Neural crest cell (in vitro differentiated cells): Measurements from ENCODE around the gene TDO2. TPM values are rescaled to one million over a fixed set of nuclear protein-coding genes. Genes with fewer than 3 reads are reported as not detected.

ENCODE experiments used
- DNase-seq: peaks from one replicate; pipeline ENCODE4 v3.0.0; 2021; ENCODE audit warnings: low read depth, mixed read lengths, low spot score
- H3K27ac Mint-ChIP-seq: one replicate; pipeline ENCODE4 v1.8.0; 2021; ENCODE audit warnings: mild to moderate bottlenecking, mixed read lengths; ENCODE audit not compliant: unreplicated experiment
- H3K27me3 Mint-ChIP-seq: 2 replicates; pipeline ENCODE4 v1.8.0; 2021; ENCODE audit warnings: low read depth, mild to moderate bottlenecking, mixed read lengths
- H3K36me3 Mint-ChIP-seq: 2 replicates; pipeline ENCODE4 v1.8.0; 2021; ENCODE audit warnings: low read depth, mild to moderate bottlenecking, mixed read lengths
- H3K4me1 Mint-ChIP-seq: 2 replicates; pipeline ENCODE4 v1.8.0; 2021; ENCODE audit warnings: mixed read lengths
- H3K4me3 Mint-ChIP-seq: one replicate; pipeline ENCODE4 v1.8.0; 2021; ENCODE audit warnings: mild to moderate bottlenecking, mixed read lengths
- H3K9me3 Mint-ChIP-seq: 2 replicates; pipeline ENCODE4 v1.8.0; 2021; ENCODE audit warnings: mixed read lengths
- CTCF ChIP-seq: fragments of 200-600 bp; sonication (generic); conservative IDR thresholded peaks from 2 replicates; pipeline ENCODE4 v1.5.0; 2021; ENCODE audit warnings: antibody characterized with exemption, mild to moderate bottlenecking
- total RNA-seq: library from RNA; stranded (reverse); gene quantifications from 2 replicates; pipeline ENCODE4 v1.2.1, GENCODE V29; 2021

The TDO2 gene
- total RNA-seq, 1 donor from 2014 or later = not detected

- H3K27ac Mint-ChIP-seq = peak overlapping the region; percentile 28
- peaks cover 6% of the 10 kb centered on the region for H3K36me3 Mint-ChIP-seq
- no peaks in the 10 kb centered on the region for H3K27me3 Mint-ChIP-seq
- H3K9me3 Mint-ChIP-seq = peaks cover 9% of the 10 kb centered on the region
- no peak for TF ChIP-seq CTCF
- H3K4me3 Mint-ChIP-seq = no peak overlapping the region
- peaks cover 13% of the 10 kb centered on the region for H3K4me1 Mint-ChIP-seq
- DNase-seq = no peak
Measured at GRCh38 chr4:155899891-155900290, 3.6 kb upstream of the TDO2 start.

GRCh38 chr4:155900381-155900780 lies 3.1 kb upstream of the TDO2 start:
- peaks cover 13% of the 10 kb centered on the region for H3K4me1 Mint-ChIP-seq
- peaks cover 8% of the 10 kb centered on the region for H3K9me3 Mint-ChIP-seq
- DNase-seq = no peak
- no peak overlapping the region for H3K4me3 Mint-ChIP-seq
- H3K36me3 Mint-ChIP-seq = peaks cover 6% of the 10 kb centered on the region
- TF ChIP-seq CTCF = no peak
- no peaks in the 10 kb centered on the region for H3K27me3 Mint-ChIP-seq
- H3K27ac Mint-ChIP-seq = no peak overlapping the region

- Mint-ChIP-seq H3K27me3 (no peaks in the 10 kb centered on the region), H3K36me3 (peaks cover 3% of the 10 kb centered on the region), H3K27ac (no peak overlapping the region), H3K9me3 (peaks cover 6% of the 10 kb centered on the region), H3K4me1 (peaks cover 13% of the 10 kb centered on the region), H3K4me3 (no peak overlapping the region)
- no peak for DNase-seq
- TF ChIP-seq CTCF = no peak
Measured at GRCh38 chr4:155901013-155901412, 2.5 kb upstream of the TDO2 start.

- no peak for TF ChIP-seq CTCF
- Mint-ChIP-seq H3K9me3 (no peaks in the 10 kb centered on the region), H3K27ac (no peak overlapping the region), H3K4me1 (peaks cover 13% of the 10 kb centered on the region), H3K27me3 (no peaks in the 10 kb centered on the region), H3K4me3 (no peak overlapping the region), H3K36me3 (no peaks in the 10 kb centered on the region)
- DNase-seq = no peak
Measured at GRCh38 chr4:155904331-155904730, 835 bp downstream of the TDO2 start.

GRCh38 chr4:155906554-155907247 lies 3.2 kb downstream of the TDO2 start:
- no peak for TF ChIP-seq CTCF
- Mint-ChIP-seq H3K27me3 (no peaks in the 10 kb centered on the region), H3K4me3 (no peak overlapping the region), H3K27ac (no peak overlapping the region), H3K36me3 (no peaks in the 10 kb centered on the region), H3K4me1 (no peaks in the 10 kb centered on the region), H3K9me3 (no peaks in the 10 kb centered on the region)
- DNase-seq = no peak
